ENCODE results near the gene EIF4E1B. TPM values are rescaled to one million over a fixed set of nuclear protein-coding genes. Genes with fewer than 3 reads are reported as not detected.

Gene EIF4E1B
- total RNA-seq, 1 donor from 2014 or later, result not detected

DNA sequence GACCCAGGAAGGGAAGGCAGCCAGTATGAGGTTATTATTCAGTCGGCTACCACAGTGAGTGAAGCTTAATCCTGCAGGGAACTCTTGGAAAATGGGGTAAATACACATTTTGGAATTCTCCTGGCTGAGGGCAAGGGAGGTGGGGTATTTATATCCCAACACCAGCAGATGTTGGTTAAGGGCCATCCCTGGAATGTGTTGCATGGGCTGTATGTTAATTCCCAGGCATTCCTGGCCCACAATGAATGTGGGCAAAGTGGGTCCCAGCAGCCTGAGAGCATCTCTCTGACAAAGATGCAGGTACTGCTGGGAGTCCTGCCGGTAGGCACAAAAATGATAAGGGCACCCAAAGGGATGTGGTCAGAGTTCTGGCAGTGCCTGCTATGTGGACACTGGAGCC lies 17.6 kb upstream of the EIF4E1B start:
- Histone ChIP-seq H3K4me3 (no peak overlapping the region), H3K9me3 (no peaks in the 10 kb centered on the region), H3K4me1 (peaks cover 7% of the 10 kb centered on the region), H3K27ac (no peak overlapping the region), H3K27me3 (peaks cover 15% of the 10 kb centered on the region), H3K36me3 (no peaks in the 10 kb centered on the region)
- TF ChIP-seq, protein P1, sequence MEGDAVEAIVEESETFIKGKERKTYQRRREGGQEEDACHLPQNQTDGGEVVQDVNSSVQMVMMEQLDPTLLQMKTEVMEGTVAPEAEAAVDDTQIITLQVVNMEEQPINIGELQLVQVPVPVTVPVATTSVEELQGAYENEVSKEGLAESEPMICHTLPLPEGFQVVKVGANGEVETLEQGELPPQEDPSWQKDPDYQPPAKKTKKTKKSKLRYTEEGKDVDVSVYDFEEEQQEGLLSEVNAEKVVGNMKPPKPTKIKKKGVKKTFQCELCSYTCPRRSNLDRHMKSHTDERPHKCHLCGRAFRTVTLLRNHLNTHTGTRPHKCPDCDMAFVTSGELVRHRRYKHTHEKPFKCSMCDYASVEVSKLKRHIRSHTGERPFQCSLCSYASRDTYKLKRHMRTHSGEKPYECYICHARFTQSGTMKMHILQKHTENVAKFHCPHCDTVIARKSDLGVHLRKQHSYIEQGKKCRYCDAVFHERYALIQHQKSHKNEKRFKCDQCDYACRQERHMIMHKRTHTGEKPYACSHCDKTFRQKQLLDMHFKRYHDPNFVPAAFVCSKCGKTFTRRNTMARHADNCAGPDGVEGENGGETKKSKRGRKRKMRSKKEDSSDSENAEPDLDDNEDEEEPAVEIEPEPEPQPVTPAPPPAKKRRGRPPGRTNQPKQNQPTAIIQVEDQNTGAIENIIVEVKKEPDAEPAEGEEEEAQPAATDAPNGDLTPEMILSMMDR (IDR thresholded peaks at IDR 0.05), result no peak
- ATAC-seq (no peak), DNase-seq (no peak)
- intact Hi-C loops (cut with DNase I), result no loop called here

DNA sequence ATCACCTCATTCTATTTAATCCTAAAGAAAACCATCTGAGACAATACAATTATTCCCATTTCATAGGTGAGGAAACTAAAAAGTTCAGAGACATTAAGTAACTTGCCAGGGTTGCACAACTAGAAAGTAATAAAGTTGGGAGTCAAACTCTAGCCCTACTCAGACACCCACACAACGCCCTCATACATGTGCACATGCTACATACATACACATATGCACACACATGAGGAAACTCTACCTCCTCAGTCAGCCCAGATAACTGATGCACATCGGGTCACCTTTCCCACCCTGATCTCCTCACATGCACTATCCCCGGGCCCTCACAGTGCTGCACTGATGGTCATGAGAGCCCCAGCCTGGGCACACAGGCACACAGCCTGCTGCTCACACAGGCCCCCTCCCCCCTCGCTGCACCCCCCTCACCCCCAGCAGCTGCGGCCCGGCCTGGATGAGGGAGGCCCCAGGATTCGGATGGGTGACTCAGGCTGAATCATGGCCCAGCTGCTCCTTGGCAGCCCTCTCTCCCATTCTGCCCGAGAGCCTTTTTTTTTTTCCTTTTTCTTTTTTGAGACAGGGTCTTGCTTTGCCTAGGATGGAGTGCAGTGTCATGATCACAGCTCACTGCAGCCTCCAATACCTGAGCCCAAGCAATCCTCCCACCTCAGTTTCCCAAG lies 15.5 kb upstream of the EIF4E1B start:
- Histone ChIP-seq H3K27ac (no peak overlapping the region), H3K36me3 (no peaks in the 10 kb centered on the region), H3K4me1 (peaks cover 13% of the 10 kb centered on the region), H3K4me3 (no peak overlapping the region), H3K27me3 (peaks cover 36% of the 10 kb centered on the region), H3K9me3 (no peaks in the 10 kb centered on the region)
- intact Hi-C loops (cut with DNase I), result no loop called here
- TF ChIP-seq, protein P1 (IDR thresholded peaks at IDR 0.05), result no peak
- ATAC-seq (no peak), DNase-seq (no peak)

DNA sequence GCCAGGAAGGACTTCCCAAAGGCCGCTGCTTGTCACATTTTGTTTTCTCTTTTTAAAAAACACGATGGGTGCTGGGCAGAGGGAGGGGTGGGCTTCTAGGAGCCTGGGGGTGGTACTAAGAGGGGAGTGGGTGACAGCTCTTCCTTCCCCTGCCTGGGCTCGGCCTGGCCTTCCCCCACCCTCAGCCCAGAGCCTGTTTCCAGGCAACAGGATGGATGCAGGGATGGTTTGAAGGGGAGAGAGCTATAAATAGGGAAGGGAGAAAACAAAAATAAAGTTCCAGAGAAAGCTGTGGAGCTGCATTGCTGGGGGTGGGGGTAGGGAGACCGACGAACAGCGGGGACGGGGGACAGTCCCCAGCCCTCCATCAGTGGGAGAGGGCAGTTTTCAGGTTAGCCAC lies 14.0 kb upstream of the EIF4E1B start:
- intact Hi-C loops (cut with DNase I), result no loop called here
- no peak overlapping the region for H3K4me3 ChIP-seq
- DNase-seq, result no peak
- no peaks in the 10 kb centered on the region for H3K36me3 ChIP-seq
- ATAC-seq, result no peak
- no peaks in the 10 kb centered on the region for H3K9me3 ChIP-seq
- TF ChIP-seq, protein P1 (IDR thresholded peaks at IDR 0.05), result no peak
- H3K4me1 ChIP-seq, result peaks cover 6% of the 10 kb centered on the region
- no peak overlapping the region for H3K27ac ChIP-seq
- peaks cover 52% of the 10 kb centered on the region for H3K27me3 ChIP-seq

DNA sequence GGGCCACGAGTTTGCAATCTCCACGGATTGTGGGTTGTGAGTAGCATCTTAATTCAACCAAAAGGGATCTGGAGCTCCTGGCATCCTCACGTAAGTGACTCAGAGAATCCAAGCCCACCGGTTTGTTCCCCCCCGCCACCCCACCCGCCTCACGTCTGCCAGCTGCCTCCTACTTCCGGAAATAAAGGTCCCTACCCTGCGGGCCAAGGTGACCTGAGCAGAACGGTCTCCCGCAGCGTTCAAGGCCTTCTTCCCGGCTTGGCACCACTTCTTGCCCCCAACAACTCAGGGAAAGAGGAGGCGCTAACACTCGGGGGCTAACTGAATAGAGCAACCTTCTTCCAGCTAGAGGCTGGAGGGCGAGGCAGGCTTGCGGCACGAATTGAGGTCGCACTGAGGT lies 11.7 kb upstream of the EIF4E1B start:
- intact Hi-C loops (cut with DNase I), result no loop called here
- Histone ChIP-seq H3K4me3 (no peak overlapping the region), H3K27me3 (peaks cover 64% of the 10 kb centered on the region)

DNA sequence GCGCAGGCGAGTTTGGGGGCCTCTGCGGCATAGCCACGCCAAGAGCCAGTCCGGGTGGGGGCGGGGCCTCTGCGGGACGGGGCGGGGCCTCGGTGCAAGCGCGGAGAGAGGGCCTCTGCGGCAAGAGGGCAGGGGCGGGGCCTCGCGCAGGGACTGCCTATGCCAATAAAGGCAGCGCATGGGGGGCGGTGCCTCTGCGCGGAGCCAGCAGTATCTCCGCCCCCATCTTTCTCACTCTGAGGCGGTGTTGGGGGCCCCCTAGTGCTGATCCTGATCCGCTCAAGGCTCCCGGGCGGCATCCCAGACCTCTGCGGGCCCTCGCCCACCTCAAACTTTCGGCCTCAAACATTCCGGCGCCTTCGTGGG lies 11.3 kb upstream of the EIF4E1B start:
- no peak overlapping the region for H3K27ac ChIP-seq
- H3K9me3 ChIP-seq, result no peaks in the 10 kb centered on the region
- H3K27me3 ChIP-seq, result peaks cover 68% of the 10 kb centered on the region
- no peak overlapping the region for H3K4me3 ChIP-seq
- DNase-seq, result peak; percentile 80
- intact Hi-C loops (cut with DNase I), result no loop called here
- TF ChIP-seq, protein P1 (IDR thresholded peaks at IDR 0.05), result no peak
- H3K36me3 ChIP-seq, result no peaks in the 10 kb centered on the region
- H3K4me1 ChIP-seq, result peaks cover 6% of the 10 kb centered on the region
- peak; percentile 69 for ATAC-seq

More for the DNA sequence above, 11.7 kb upstream of the EIF4E1B start:
- Histone ChIP-seq H3K9me3 (no peaks in the 10 kb centered on the region), H3K27ac (no peak overlapping the region), H3K36me3 (no peaks in the 10 kb centered on the region), H3K4me1 (peaks cover 6% of the 10 kb centered on the region)
- ATAC-seq (no peak), DNase-seq (no peak)
- TF ChIP-seq, protein P1 (IDR thresholded peaks at IDR 0.05), result no peak

Data from upper lobe of right lung (tissue), 1 donor.